MCF 10A (cell line): ENCODE results near the gene OR9A4. TPM values are rescaled to one million over a fixed set of nuclear protein-coding genes. Genes with fewer than 3 reads are reported as not detected.

Experiments used
- Bru-seq: library from RNA; stranded (reverse); fragments of 400-500 nt; gene quantifications from one replicate; lab custom pipeline; 2021; lab: Mats Ljungman, UMichigan
- BruChase-seq, 2 experiments: library from RNA; stranded (reverse); fragments of 400-500 nt; gene quantifications; one replicate each; lab custom pipeline; 2021; lab: Mats Ljungman, UMichigan
- BruUV-seq: library from RNA; stranded (reverse); fragments of 400-500 nt; replicated peaks from 2 replicates; lab custom pipeline; 2021; lab: Mats Ljungman, UMichigan
- CTCF ChIA-PET: fragments of 300-600 bp; sonication (Branson Sonifier 250); formaldehyde crosslinking; extraction: SDS; loops from one replicate; lab custom pipeline; 2021; ENCODE audit warnings: antibody characterized with exemption, inconsistent platforms; lab: Yijun Ruan, JAX
- POLR2A ChIA-PET: fragments of 300-600, 350-650 bp; sonication (Branson Sonifier 250); formaldehyde crosslinking; extraction: SDS; loops from one replicate; lab custom pipeline; 2020; ENCODE audit warnings: antibody characterized with exemption, inconsistent platforms; lab: Yijun Ruan, JAX
- DNase-seq: peaks from one replicate; pipeline ENCODE4 v3.0.0-alpha.2; 2018; ENCODE audit not compliant: unreplicated experiment
- H3K27ac Mint-ChIP-seq: one replicate; pipeline ENCODE4 v1.8.0; 2022; ENCODE audit warnings: mild to moderate bottlenecking, low read depth, mixed read lengths; ENCODE audit not compliant: unreplicated experiment
- H3K27me3 Mint-ChIP-seq: one replicate; pipeline ENCODE4 v1.8.0; 2022; ENCODE audit warnings: mixed read lengths; ENCODE audit not compliant: insufficient read depth, unreplicated experiment
- H3K36me3 Mint-ChIP-seq: one replicate; pipeline ENCODE4 v1.8.0; 2022; ENCODE audit warnings: mild to moderate bottlenecking, moderate library complexity, mixed read lengths; ENCODE audit not compliant: insufficient read depth, unreplicated experiment
- H3K4me1 Mint-ChIP-seq: one replicate; pipeline ENCODE4 v1.8.0; 2022; ENCODE audit warnings: mixed read lengths; ENCODE audit not compliant: insufficient read depth, unreplicated experiment
- H3K4me3 Mint-ChIP-seq: one replicate; pipeline ENCODE4 v1.8.0; 2022; ENCODE audit warnings: mild to moderate bottlenecking, moderate library complexity, mixed read lengths; ENCODE audit not compliant: unreplicated experiment
- H3K9me3 Mint-ChIP-seq: one replicate; pipeline ENCODE4 v1.8.0; 2022; ENCODE audit warnings: mixed read lengths; ENCODE audit not compliant: unreplicated experiment
- CTCF ChIP-seq: fragments of 200-600 bp; IDR thresholded peaks from one replicate; pipeline ENCODE4 v1.8.0; 2022; ENCODE audit warnings: antibody characterized with exemption, mild to moderate bottlenecking; ENCODE audit not compliant: unreplicated experiment
- intact Hi-C: fragments of 100-400 bp; cut with micrococcal nuclease; formaldehyde crosslinking; loops from 2 replicates; pipeline ENCODE4 v1.14.1; 2022
- long read RNA-seq: library from polyadenylated mRNA; stranded (forward); transcript quantifications from one replicate; pipeline ENCODE4 v2.0.0, GENCODE V29; 2022
- total RNA-seq: library from RNA; stranded (reverse); gene quantifications from 2 replicates; pipeline ENCODE4 v1.2.3, GENCODE V29; 2022

The OR9A4 gene
- total RNA-seq = not detected in 2 replicates
- not detected for Bru-seq, nascent RNA
- BruChase-seq, experiment 1, labeled RNA remaining after a 6-hour chase = percentile 76 among the genes with signal in this experiment
- BruChase-seq, experiment 2, labeled RNA remaining after a 2-hour chase = percentile 55 among the genes with signal in this experiment
- long read RNA-seq = 0 reads

GRCh38 chr7:141916099-141916498 is at the start of gene OR9A4:
Gene OR9A4, plus strand, starts transcription at chr7:141916399. Its CDS starts 2,477 bp downstream, at chr7:141918876.
- POLR2A ChIA-PET = no interaction called here
- Mint-ChIP-seq H3K9me3 (peaks cover 7% of the 10 kb centered on the region), H3K27ac (no peak within 1 kb of the TSS), H3K36me3 (no peaks in the 10 kb centered on the region), H3K4me1 (no peaks in the 10 kb centered on the region), H3K4me3 (no peak within 1 kb of the TSS), H3K27me3 (no peaks in the 10 kb centered on the region)
- no TSS peak for BruUV-seq
- intact Hi-C loops = no loop called here
- TF ChIP-seq CTCF = no peak
- CTCF ChIA-PET = interaction anchor here (0.5 to 1.1 kb wide), 2 partner anchors 8 to 409 kb away, joined by 3 read pairs; no protein-coding TSS in a partner anchor
- DNase-seq = no peak

- ChIA-PET POLR2A (no interaction called here), CTCF (interaction anchor here (0.6 kb wide), 1 partner anchor 61 kb away, joined by 6 read pairs; no protein-coding TSS in a partner anchor)
- Mint-ChIP-seq H3K4me1 (no peaks in the 10 kb centered on the region), H3K27me3 (no peaks in the 10 kb centered on the region), H3K9me3 (no peaks in the 10 kb centered on the region), H3K4me3 (no peak overlapping the region), H3K27ac (no peak overlapping the region), H3K36me3 (no peaks in the 10 kb centered on the region)
- intact Hi-C loops = no loop called here
- no peak for DNase-seq
- no TSS peak for BruUV-seq
- no peak for TF ChIP-seq CTCF
These were observed 49.2 kb upstream of the OR9A4 start for GRCh38 chr7:141866974-141867373.

GRCh38 chr7:141872931-141873330 is 43.3 kb upstream of the OR9A4 start:
- Mint-ChIP-seq H3K9me3 (no peaks in the 10 kb centered on the region), H3K36me3 (no peaks in the 10 kb centered on the region), H3K27me3 (no peaks in the 10 kb centered on the region), H3K4me3 (no peak overlapping the region), H3K27ac (no peak overlapping the region), H3K4me1 (no peaks in the 10 kb centered on the region)
- POLR2A ChIA-PET = interaction anchor here (0.7 kb wide), 1 partner anchor 11 kb away, joined by 3 read pairs; no protein-coding TSS in a partner anchor
- intact Hi-C loops = no loop called here
- TF ChIP-seq CTCF = no peak
- no TSS peak for BruUV-seq
- CTCF ChIA-PET = no interaction called here
- DNase-seq = no peak

GRCh38 chr7:141874787-141875186 is 41.4 kb upstream of the OR9A4 start:
- peak; percentile 29 for DNase-seq
- POLR2A ChIA-PET = no interaction called here
- intact Hi-C loops = no loop called here

More at GRCh38 chr7:141874787-141875186, 41.4 kb upstream of the OR9A4 start:
- H3K27ac Mint-ChIP-seq = no peak overlapping the region
- no TSS peak for BruUV-seq
- CTCF ChIA-PET = interaction anchor here (0.5 to 0.7 kb wide), 3 partner anchors 484 to 1063 kb away, joined by 3 to 4 read pairs (median 3); no protein-coding TSS in a partner anchor
- no peaks in the 10 kb centered on the region for H3K27me3 Mint-ChIP-seq
- TF ChIP-seq CTCF = no peak
- no peaks in the 10 kb centered on the region for H3K36me3 Mint-ChIP-seq
- H3K4me3 Mint-ChIP-seq = no peak overlapping the region
- no peaks in the 10 kb centered on the region for H3K4me1 Mint-ChIP-seq
- H3K9me3 Mint-ChIP-seq = no peaks in the 10 kb centered on the region
